ENCODE measurements around the gene RAB14.

The RAB14 gene

GRCh38 chr9:121201738-121202533 lies at the start of gene RAB14:
TSS of gene RAB14 (minus strand) at chr9:121201869. CDS start at chr9:121193412, 8,457 bp downstream.
- DNase-seq (ENCODE audit: low spot score), result peak; percentile 100

- DNase-seq (ENCODE audit: low spot score), result no peak
Measured at GRCh38 chr9:121249563-121249962, 47.9 kb upstream of the RAB14 start.

GRCh38 chr9:121246821-121247561 lies 45.3 kb upstream of the RAB14 start:
- no peak for DNase-seq (ENCODE audit: low spot score)

- no peak for DNase-seq (ENCODE audit: low spot score)
Measured at GRCh38 chr9:121242959-121243346, 41.3 kb upstream of the RAB14 start.

GRCh38 chr9:121242219-121242958 lies 40.7 kb upstream of the RAB14 start:
- no peak for DNase-seq (ENCODE audit: low spot score)

GRCh38 chr9:121240472-121241135 lies 38.9 kb upstream of the RAB14 start:
- no peak for DNase-seq (ENCODE audit: low spot score)

- DNase-seq (ENCODE audit: low spot score), result no peak
Measured at GRCh38 chr9:121239851-121240250, 38.2 kb upstream of the RAB14 start.

GRCh38 chr9:121239071-121239470 lies 37.4 kb upstream of the RAB14 start:
- DNase-seq (ENCODE audit: low spot score), result no peak

GRCh38 chr9:121237916-121238315 lies 36.2 kb upstream of the RAB14 start:
- no peak for DNase-seq (ENCODE audit: low spot score)

- DNase-seq (ENCODE audit: low spot score), result no peak
Measured at GRCh38 chr9:121235512-121235911, 33.8 kb upstream of the RAB14 start.

- DNase-seq (ENCODE audit: low spot score), result no peak
Measured at GRCh38 chr9:121234832-121235161, 33.1 kb upstream of the RAB14 start.

- no peak for DNase-seq (ENCODE audit: low spot score)
Measured at GRCh38 chr9:121233906-121234831, 32.5 kb upstream of the RAB14 start.

- no peak for DNase-seq (ENCODE audit: low spot score)
Measured at GRCh38 chr9:121232251-121232650, 30.6 kb upstream of the RAB14 start.

- no peak for DNase-seq (ENCODE audit: low spot score)
Measured at GRCh38 chr9:121230256-121230655, 28.6 kb upstream of the RAB14 start.

GRCh38 chr9:121227862-121228261 lies 26.2 kb upstream of the RAB14 start:
- no peak for DNase-seq (ENCODE audit: low spot score)

- DNase-seq (ENCODE audit: low spot score), result no peak
Measured at GRCh38 chr9:121226175-121226574, 24.5 kb upstream of the RAB14 start.

GRCh38 chr9:121225240-121225639 lies 23.6 kb upstream of the RAB14 start:
- DNase-seq (ENCODE audit: low spot score), result no peak

- no peak for DNase-seq (ENCODE audit: low spot score)
Measured at GRCh38 chr9:121222524-121223171, 21.0 kb upstream of the RAB14 start.

- no peak for DNase-seq (ENCODE audit: low spot score)
Measured at GRCh38 chr9:121221664-121222055, 20.0 kb upstream of the RAB14 start.

- no peak for DNase-seq (ENCODE audit: low spot score)
Measured at GRCh38 chr9:121220996-121221663, 19.5 kb upstream of the RAB14 start.
